Loucy (cell line): ENCODE measurements around the gene BANF1.

ENCODE experiments used
- H2AFZ ChIP-seq: fragments of 200-600 bp; sonication (generic); 2 replicates; pipeline ENCODE4 v1.6.0; 2016; ENCODE audit warnings: antibody characterized with exemption, mild to moderate bottlenecking, low read length, moderate library complexity
- H3F3A ChIP-seq: fragments of 200-600 bp; 2 replicates; pipeline ENCODE4 v1.6.0; 2016; ENCODE audit warnings: antibody characterized with exemption, low read depth, mild to moderate bottlenecking
- H3K27me3 ChIP-seq: fragments of 200-600 bp; sonication (generic); 2 replicates; pipeline ENCODE4 v1.6.1; 2014; ENCODE audit warnings: low read length, mild to moderate bottlenecking; ENCODE audit not compliant: insufficient read depth, poor library complexity, severe bottlenecking
- H3K36me3 ChIP-seq: fragments of 200-600 bp; sonication (generic); 2 replicates; pipeline ENCODE4 v1.6.1; 2016; ENCODE audit warnings: low read length; ENCODE audit not compliant: insufficient read depth
- H3K4me1 ChIP-seq: fragments of 200-600 bp; sonication (generic); 2 replicates; pipeline ENCODE4 v1.5.1; 2014; ENCODE audit warnings: low read length, mild to moderate bottlenecking; ENCODE audit not compliant: insufficient read depth, poor library complexity, severe bottlenecking
- H3K4me2 ChIP-seq: fragments of 200-600 bp; sonication (generic); 2 replicates; pipeline ENCODE4 v1.6.0; 2014; ENCODE audit warnings: antibody characterized with exemption, low read length, low read depth, mild to moderate bottlenecking; ENCODE audit not compliant: poor library complexity, severe bottlenecking
- H3K4me3 ChIP-seq: fragments of 200-600 bp; sonication (generic); 2 replicates; pipeline ENCODE4 v1.5.1; 2014; ENCODE audit warnings: low read length, mild to moderate bottlenecking, mixed read lengths; ENCODE audit not compliant: poor library complexity, severe bottlenecking
- H3K79me2 ChIP-seq: fragments of 200-600 bp; sonication (generic); 2 replicates; pipeline ENCODE4 v1.6.1; 2014; ENCODE audit warnings: low read length; ENCODE audit not compliant: insufficient read depth
- H3K9ac ChIP-seq: fragments of 200-600 bp; sonication (generic); 2 replicates; pipeline ENCODE4 v1.6.0; 2014; ENCODE audit warnings: mild to moderate bottlenecking, low read depth, low read length, moderate library complexity; ENCODE audit not compliant: poor library complexity, severe bottlenecking
- H3K9me2 ChIP-seq: fragments of 200-600 bp; sonication (generic); replicated peaks from 2 replicates; pipeline ENCODE4 v1.6.1; 2016; ENCODE audit warnings: low read depth, low read length, mixed read lengths
- H3K9me3 ChIP-seq: fragments of 200-600 bp; sonication (generic); 2 replicates; pipeline ENCODE4 v1.6.1; 2014; ENCODE audit warnings: mild to moderate bottlenecking, antibody characterized with exemption, low read length, low read depth; ENCODE audit not compliant: insufficient read depth
- H4K20me1 ChIP-seq: fragments of 200-600 bp; sonication (generic); 2 replicates; pipeline ENCODE4 v1.6.0; 2014; ENCODE audit warnings: antibody characterized with exemption, low read length, mild to moderate bottlenecking; ENCODE audit not compliant: insufficient read depth, poor library complexity, severe bottlenecking
- EZH2phosphoT487 ChIP-seq: fragments of 200-600 bp; IDR thresholded peaks from 2 replicates; pipeline ENCODE4 v1.6.1; 2018; ENCODE audit warnings: antibody characterized with exemption, mild to moderate bottlenecking, moderate library complexity, borderline replicate concordance
- TF ChIP-seq, protein P1 (sequence below): fragments of 200-600 bp; sonication (generic); conservative IDR thresholded peaks from 2 replicates; pipeline ENCODE4 v1.5.1; 2014; ENCODE audit warnings: mild to moderate bottlenecking, antibody characterized with exemption, low read length

Gene BANF1

DNA sequence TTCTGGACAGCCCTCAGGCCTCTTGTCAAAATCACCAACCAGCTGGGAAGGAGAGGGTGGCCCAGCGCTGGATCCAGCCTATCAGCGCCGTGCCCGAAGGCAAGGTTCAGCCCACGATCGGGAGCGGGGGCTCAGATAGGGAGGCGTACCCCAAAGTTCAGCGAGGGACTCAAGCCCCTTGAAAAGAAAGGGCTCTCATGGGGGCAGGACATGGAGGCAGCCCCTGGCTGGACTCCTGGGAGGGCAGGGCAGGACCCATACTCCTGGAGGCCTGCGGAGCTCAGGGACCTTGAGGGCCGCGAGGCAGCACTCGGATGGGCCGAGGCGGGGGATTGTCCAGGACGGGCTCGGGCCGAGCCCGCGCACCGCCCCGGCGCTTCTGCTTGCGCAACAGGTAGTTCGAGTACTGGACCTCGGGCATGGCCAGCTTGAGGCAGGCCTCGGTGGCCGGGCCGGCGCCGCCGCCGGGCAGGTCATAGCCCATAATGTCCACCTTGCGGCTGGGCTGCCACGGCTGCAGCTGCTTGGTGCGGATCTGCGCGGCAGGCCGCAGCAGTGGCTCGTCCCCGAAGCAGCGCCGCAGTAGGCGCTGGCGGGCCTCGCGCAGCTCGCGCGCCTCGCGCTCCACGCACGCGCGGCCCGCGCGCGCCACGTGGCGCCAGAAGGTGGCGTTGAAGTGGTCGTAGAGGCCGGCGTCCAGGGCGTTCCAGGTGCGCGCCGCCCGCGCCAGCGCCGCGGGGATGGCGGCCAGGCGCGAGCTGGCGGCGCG lies 40.1 kb downstream of the BANF1 start:
- Histone ChIP-seq H3F3A (no peaks in the 10 kb centered on the region), H3K9ac (no peak overlapping the region), H3K4me1 (peaks cover 4% of the 10 kb centered on the region), H4K20me1 (no peaks in the 10 kb centered on the region), H3K36me3 (no peaks in the 10 kb centered on the region), H2AFZ (no peak overlapping the region), H3K4me3 (no peak overlapping the region), H3K9me2 (no peaks in the 10 kb centered on the region), H3K9me3 (no peaks in the 10 kb centered on the region), H3K79me2 (no peaks in the 10 kb centered on the region), H3K27me3 (no peaks in the 10 kb centered on the region), H3K4me2 (no peak overlapping the region)
- TF ChIP-seq, protein P1, sequence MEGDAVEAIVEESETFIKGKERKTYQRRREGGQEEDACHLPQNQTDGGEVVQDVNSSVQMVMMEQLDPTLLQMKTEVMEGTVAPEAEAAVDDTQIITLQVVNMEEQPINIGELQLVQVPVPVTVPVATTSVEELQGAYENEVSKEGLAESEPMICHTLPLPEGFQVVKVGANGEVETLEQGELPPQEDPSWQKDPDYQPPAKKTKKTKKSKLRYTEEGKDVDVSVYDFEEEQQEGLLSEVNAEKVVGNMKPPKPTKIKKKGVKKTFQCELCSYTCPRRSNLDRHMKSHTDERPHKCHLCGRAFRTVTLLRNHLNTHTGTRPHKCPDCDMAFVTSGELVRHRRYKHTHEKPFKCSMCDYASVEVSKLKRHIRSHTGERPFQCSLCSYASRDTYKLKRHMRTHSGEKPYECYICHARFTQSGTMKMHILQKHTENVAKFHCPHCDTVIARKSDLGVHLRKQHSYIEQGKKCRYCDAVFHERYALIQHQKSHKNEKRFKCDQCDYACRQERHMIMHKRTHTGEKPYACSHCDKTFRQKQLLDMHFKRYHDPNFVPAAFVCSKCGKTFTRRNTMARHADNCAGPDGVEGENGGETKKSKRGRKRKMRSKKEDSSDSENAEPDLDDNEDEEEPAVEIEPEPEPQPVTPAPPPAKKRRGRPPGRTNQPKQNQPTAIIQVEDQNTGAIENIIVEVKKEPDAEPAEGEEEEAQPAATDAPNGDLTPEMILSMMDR, result no peak
- no peak for TF ChIP-seq EZH2phosphoT487

DNA sequence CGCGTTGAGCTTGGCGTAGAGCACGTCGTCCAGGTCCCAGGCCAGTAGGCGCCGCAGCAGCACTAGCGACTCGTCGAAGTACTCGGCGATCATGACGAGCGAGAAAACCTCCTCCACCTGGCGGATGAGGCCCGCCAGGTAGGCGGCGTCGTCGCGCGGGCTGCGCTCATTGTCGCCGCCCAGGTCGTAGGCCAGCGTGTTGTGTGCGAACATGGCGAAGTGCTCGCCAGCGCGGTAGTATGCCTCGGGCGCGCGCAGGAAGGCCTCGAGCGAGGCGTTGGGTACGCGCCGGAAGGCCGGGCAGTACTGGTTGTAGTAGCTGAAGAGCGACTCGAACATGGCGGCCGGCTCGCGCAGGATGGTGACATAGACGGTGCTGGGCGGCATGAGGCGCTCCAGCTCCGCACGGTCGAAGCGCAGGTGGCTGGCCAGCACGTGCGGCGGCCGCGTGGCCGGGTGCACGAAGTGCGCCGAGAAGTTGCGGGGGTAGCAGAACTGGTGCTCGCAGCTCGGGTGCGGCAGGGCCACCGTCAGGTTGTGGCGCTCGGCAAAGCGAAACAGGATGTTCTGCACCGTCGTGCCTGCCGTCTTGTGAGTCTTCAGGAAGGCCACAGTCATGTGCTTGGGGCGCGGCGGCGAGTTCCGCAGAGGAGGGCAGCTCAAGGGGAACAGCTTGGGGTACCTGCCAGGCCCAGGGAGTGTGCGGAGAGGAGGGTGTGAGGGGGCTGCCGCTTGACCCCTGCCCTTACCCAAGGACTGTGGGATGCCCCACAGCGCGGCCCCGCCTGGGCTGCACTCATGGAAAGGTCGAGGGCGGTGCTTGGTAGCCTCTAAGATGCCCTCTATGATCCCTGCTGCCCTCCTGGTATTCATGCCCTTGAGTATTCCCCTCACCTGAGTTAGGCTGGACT lies 40.9 kb downstream of the BANF1 start:
- H3K36me3 ChIP-seq, result no peaks in the 10 kb centered on the region
- H3K4me3 ChIP-seq, result no peak overlapping the region
- no peaks in the 10 kb centered on the region for H3K27me3 ChIP-seq
- H4K20me1 ChIP-seq, result no peaks in the 10 kb centered on the region
- H3F3A ChIP-seq, result no peaks in the 10 kb centered on the region
- H3K79me2 ChIP-seq, result no peaks in the 10 kb centered on the region
- H3K9me2 ChIP-seq, result no peaks in the 10 kb centered on the region
- no peak overlapping the region for H3K4me2 ChIP-seq
- peaks cover 4% of the 10 kb centered on the region for H3K4me1 ChIP-seq
- TF ChIP-seq, protein P1, result no peak
- TF ChIP-seq EZH2phosphoT487, result no peak
- no peak overlapping the region for H3K9ac ChIP-seq
- no peak overlapping the region for H2AFZ ChIP-seq
- H3K9me3 ChIP-seq, result no peaks in the 10 kb centered on the region

DNA sequence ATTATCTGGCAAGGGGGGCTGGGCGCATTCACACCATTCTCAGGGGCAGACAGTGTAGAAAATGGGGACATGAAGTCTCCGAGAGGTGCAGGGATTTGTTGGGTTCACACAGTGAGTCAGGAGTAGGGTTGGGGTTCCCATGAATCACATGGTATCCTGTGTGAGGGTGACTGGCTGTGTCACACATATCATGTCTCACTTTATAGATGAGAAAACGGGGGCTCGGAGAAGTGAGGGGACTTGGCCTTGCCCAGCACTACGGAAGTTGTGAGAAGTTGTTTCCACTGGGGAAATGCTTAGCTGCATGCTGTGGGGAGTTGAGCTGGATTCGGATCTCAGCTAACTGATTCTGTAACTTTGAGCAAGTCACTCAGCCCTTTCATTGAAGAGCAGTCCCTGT lies 42.5 kb downstream of the BANF1 start:
- Histone ChIP-seq H4K20me1 (no peaks in the 10 kb centered on the region), H3K79me2 (no peaks in the 10 kb centered on the region), H3K27me3 (no peaks in the 10 kb centered on the region), H3K9ac (no peak overlapping the region), H3K36me3 (no peaks in the 10 kb centered on the region), H3K4me3 (no peak overlapping the region), H3K9me3 (no peaks in the 10 kb centered on the region), H3F3A (no peaks in the 10 kb centered on the region), H3K4me2 (peak overlapping the region; percentile 24), H2AFZ (peak overlapping the region; percentile 64), H3K9me2 (no peaks in the 10 kb centered on the region), H3K4me1 (peaks cover 4% of the 10 kb centered on the region)
- no peak for TF ChIP-seq EZH2phosphoT487
- TF ChIP-seq, protein P1, result no peak
